Right lobe of liver (tissue), 4 donors: Measurements from ENCODE around the gene PTPN4.

ENCODE experiments used
- POLR2A ChIP-seq: fragments of 450-650 bp; IDR thresholded peaks from one replicate; pipeline ENCODE4 v1.6.1; 2017; ENCODE audit warnings: antibody characterized with exemption, mild to moderate bottlenecking
- TF ChIP-seq, protein P1 (sequence below), 4 donors: fragments of 200-600 bp in 3 of 4; fragments of 450-650 bp in 1 of 4; IDR thresholded peaks; one replicate each; pipeline versions ENCODE4 v1.5.1 to v1.8.0; 2016 to 2022; ENCODE audit warnings: antibody characterized with exemption in 4 of 4, mild to moderate bottlenecking in 2 of 4
- donor health status: DM: no; HTN: no; CAD: no.
- donor health status: DM: no; HTN: no; CAD: no.
- donor health status: DM: no; HTN: yes; CAD: no.

GRCh38 chr2:119941388-119941787, 181.7 kb downstream of the PTPN4 start:
- TF ChIP-seq, protein P1, sequence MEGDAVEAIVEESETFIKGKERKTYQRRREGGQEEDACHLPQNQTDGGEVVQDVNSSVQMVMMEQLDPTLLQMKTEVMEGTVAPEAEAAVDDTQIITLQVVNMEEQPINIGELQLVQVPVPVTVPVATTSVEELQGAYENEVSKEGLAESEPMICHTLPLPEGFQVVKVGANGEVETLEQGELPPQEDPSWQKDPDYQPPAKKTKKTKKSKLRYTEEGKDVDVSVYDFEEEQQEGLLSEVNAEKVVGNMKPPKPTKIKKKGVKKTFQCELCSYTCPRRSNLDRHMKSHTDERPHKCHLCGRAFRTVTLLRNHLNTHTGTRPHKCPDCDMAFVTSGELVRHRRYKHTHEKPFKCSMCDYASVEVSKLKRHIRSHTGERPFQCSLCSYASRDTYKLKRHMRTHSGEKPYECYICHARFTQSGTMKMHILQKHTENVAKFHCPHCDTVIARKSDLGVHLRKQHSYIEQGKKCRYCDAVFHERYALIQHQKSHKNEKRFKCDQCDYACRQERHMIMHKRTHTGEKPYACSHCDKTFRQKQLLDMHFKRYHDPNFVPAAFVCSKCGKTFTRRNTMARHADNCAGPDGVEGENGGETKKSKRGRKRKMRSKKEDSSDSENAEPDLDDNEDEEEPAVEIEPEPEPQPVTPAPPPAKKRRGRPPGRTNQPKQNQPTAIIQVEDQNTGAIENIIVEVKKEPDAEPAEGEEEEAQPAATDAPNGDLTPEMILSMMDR (IDR thresholded peaks at IDR 0.05): no peak
- no peak for TF ChIP-seq POLR2A
